ENCODE measurements around the gene BTBD1.

DNA sequence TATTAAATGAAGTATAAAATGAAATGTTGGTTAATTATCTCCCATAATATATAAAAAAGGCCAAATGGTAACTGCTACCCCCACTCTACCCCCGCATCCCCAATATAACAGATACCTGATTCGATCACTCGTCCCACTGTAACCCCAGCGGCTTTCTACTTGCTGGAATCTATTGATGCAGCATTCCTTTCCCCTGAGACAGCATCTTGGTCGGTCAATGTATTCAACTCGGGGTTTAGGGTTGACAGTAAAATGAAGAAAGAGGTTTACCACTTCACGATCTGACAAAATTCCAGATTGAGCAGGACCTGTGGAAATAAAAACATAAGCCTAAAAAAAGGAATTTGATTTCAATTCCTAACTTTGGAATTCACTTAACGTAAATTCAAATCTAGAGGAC, 37.0 kb downstream of the BTBD1 start:
- TF ChIP-seq CTCF (IDR thresholded peaks at IDR 0.05 in 2 of 3, conservative IDR thresholded peaks at IDR 0.05 in 1 of 3; ENCODE audit: borderline replicate concordance in 1 of 3, insufficient read depth in 1 of 3, low read depth in 2 of 3, low read length in 2 of 3) (no peak), EZH2 (IDR thresholded peaks at IDR 0.05) (no peak), POLR2AphosphoS5 (IDR thresholded peaks at IDR 0.05; ENCODE audit: low read depth, low read length) (no peak), SIN3A (IDR thresholded peaks at IDR 0.05; ENCODE audit: low read depth) (no peak), REST (IDR thresholded peaks at IDR 0.05; ENCODE audit: low read depth) (no peak), SRF (IDR thresholded peaks at IDR 0.05; ENCODE audit: low read depth) (no peak), POLR2A (IDR thresholded peaks at IDR 0.05; ENCODE audit: borderline replicate concordance, extremely low read depth, insufficient read depth, insufficient read length) (no peak), JUND (IDR thresholded peaks at IDR 0.05) (no peak), CEBPB (IDR thresholded peaks at IDR 0.05; ENCODE audit: low read depth) (no peak)
- TF ChIP-seq, protein P1, sequence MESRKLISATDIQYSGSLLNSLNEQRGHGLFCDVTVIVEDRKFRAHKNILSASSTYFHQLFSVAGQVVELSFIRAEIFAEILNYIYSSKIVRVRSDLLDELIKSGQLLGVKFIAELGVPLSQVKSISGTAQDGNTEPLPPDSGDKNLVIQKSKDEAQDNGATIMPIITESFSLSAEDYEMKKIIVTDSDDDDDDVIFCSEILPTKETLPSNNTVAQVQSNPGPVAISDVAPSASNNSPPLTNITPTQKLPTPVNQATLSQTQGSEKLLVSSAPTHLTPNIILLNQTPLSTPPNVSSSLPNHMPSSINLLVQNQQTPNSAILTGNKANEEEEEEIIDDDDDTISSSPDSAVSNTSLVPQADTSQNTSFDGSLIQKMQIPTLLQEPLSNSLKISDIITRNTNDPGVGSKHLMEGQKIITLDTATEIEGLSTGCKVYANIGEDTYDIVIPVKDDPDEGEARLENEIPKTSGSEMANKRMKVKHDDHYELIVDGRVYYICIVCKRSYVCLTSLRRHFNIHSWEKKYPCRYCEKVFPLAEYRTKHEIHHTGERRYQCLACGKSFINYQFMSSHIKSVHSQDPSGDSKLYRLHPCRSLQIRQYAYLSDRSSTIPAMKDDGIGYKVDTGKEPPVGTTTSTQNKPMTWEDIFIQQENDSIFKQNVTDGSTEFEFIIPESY (IDR thresholded peaks at IDR 0.05; ENCODE audit: extremely low read depth, insufficient replicate concordance, low read length): no peak

Data from HCT116 (cell line).